PFSK-1 (cell line): ENCODE results near the gene NEB.

Source experiments
- FOXP2 ChIP-seq: optimal IDR thresholded peaks from 2 replicates; pipeline ENCODE3; 2011; ENCODE audit warnings: borderline replicate concordance, control low read depth, inconsistent platforms; ENCODE audit not compliant: insufficient read depth; ENCODE audit errors: extremely low read length, extremely low read depth
- POLR2AphosphoS5 ChIP-seq: IDR thresholded peaks from 2 replicates; pipeline ENCODE4 v1.6.1; 2012; ENCODE audit warnings: low read depth, mild to moderate bottlenecking, control low read depth, low read length, moderate library complexity
- SIN3A ChIP-seq: IDR thresholded peaks from 2 replicates; pipeline ENCODE4 v1.6.1; 2012; ENCODE audit warnings: mild to moderate bottlenecking, low read length, moderate library complexity, borderline replicate concordance; ENCODE audit not compliant: insufficient read depth
- TAF1 ChIP-seq: IDR thresholded peaks from 2 replicates; pipeline ENCODE4 v1.6.1; 2012; ENCODE audit warnings: low read length, control low read depth, borderline replicate concordance; ENCODE audit not compliant: insufficient read depth
- TF ChIP-seq, protein P1 (sequence below), 2 experiments: IDR thresholded peaks; 2 replicates each; pipeline versions ENCODE4 v1.6.1 to v1.8.0; 2011 to 2012; ENCODE audit warnings: low read depth in 2 of 2, low read length in 2 of 2, control low read depth in 1 of 2, inconsistent platforms in 1 of 2, mild to moderate bottlenecking in 1 of 2, moderate library complexity in 1 of 2; ENCODE audit not compliant: insufficient read depth in 1 of 2

DNA sequence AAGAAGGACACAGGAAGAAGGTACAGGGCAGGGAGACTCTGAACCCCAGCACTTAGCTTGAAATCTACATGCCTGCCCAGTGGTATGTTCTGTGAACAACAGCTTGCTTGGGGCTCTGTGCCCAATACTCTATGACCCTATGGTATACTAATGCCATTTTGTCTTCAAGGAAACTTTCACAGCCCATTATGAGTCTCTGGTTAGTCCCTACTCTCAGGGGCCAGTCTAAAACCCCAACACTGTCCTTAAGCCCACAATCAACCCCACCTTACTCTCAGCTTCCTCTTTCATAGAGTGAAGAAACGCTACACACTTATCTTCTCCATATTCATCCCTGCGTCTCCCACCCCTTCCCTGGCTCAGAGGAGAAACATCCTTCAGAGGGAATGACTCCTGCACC lies 16.0 kb downstream of the NEB start:
- no peak for TF ChIP-seq POLR2AphosphoS5
- TF ChIP-seq, protein P1, sequence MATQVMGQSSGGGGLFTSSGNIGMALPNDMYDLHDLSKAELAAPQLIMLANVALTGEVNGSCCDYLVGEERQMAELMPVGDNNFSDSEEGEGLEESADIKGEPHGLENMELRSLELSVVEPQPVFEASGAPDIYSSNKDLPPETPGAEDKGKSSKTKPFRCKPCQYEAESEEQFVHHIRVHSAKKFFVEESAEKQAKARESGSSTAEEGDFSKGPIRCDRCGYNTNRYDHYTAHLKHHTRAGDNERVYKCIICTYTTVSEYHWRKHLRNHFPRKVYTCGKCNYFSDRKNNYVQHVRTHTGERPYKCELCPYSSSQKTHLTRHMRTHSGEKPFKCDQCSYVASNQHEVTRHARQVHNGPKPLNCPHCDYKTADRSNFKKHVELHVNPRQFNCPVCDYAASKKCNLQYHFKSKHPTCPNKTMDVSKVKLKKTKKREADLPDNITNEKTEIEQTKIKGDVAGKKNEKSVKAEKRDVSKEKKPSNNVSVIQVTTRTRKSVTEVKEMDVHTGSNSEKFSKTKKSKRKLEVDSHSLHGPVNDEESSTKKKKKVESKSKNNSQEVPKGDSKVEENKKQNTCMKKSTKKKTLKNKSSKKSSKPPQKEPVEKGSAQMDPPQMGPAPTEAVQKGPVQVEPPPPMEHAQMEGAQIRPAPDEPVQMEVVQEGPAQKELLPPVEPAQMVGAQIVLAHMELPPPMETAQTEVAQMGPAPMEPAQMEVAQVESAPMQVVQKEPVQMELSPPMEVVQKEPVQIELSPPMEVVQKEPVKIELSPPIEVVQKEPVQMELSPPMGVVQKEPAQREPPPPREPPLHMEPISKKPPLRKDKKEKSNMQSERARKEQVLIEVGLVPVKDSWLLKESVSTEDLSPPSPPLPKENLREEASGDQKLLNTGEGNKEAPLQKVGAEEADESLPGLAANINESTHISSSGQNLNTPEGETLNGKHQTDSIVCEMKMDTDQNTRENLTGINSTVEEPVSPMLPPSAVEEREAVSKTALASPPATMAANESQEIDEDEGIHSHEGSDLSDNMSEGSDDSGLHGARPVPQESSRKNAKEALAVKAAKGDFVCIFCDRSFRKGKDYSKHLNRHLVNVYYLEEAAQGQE (IDR thresholded peaks at IDR 0.05; ENCODE audit: insufficient read depth in 1 of 2, low read depth in 2 of 2, low read length in 2 of 2) = no peak
- no peak for TF ChIP-seq SIN3A
- TF ChIP-seq TAF1 = no peak
- no peak for TF ChIP-seq FOXP2
